NOMO-1 treated with DMSO at 0.1 percent for 48 hours (cell line): ENCODE measurements around the gene TBC1D16.

Source experiments
- DNase-seq: peaks from one replicate; lab custom pipeline; 2025; ENCODE audit not compliant: unreplicated experiment; lab: John Stamatoyannopoulos, UW

TBC1D16 gene

DNA sequence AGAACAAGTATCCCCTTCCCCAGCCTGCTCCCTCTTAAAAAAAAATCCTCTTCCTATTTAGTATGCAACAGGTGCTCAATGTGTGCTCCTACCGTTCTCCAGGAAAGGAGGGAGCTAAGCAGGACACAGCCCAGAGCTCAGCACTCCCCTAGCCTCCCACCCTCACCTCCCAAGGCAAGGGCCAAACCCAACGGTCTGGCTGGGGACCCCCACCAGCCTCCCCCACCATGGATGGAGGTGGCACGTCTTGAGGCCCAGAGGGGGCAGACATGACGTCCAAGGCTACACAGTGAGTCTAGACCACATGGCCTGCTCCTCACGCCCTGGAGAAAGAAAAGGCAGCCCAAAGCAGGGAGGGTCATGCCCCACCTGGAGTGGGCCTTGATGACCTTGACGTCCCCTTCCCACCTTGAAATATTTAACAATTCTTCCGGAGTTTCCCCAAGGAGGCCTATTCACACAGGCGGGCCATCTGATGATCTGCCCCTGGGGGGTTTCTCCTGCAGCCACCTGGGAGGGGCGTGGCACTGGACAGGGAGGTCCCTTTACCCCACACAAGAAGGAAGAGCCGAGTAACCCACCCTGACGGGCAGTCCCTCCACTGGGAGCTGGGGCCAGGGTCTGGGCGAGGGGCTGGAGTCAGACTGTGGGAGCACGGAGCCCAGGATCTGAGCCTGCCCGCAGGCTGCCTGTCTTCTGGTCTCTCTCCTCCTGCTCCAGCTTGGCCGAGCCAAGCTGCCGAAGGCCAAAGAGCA lies 107.0 kb downstream of the TBC1D16 start:
- DNase-seq = no peak

DNA sequence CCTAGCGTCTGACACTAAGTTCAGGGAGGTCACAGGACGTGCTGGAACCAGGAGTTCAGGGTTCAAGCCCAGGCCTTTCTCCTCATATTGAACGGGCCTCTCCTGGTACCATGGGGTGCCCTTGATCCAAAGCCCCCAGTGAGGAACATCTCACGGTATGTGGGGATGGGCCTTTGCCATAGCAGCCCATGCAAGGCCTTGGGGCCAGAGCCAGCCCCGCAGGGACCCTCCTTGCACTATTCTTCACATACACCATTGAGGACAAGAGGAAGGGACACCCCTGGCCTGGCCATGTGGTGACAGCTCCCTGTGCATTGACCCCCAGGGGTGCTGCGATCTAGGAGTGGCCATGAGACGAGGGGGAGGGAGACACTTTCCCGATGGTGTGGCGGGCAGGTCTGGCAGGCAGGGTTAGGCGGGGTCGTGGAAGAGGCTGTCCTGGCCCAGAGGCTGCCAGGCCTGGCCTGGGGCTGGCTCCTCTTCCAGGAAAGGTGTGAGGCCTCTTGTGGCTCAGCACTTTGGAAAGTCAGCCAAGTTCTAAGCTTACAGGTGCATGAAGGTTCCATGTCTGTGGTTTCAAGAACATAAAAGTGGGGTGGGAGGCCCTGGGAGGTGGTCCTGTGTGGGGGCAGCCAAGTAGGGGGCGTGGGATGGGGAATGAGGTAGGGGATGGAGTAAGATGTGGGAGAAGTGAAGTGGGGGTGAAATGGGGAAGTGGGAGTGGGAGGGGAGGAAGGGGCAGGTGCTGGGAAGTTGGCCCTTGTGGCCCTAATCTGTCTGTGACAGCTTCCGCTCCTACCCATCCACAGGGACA lies 107.8 kb downstream of the TBC1D16 start:
- no peak for DNase-seq

DNA sequence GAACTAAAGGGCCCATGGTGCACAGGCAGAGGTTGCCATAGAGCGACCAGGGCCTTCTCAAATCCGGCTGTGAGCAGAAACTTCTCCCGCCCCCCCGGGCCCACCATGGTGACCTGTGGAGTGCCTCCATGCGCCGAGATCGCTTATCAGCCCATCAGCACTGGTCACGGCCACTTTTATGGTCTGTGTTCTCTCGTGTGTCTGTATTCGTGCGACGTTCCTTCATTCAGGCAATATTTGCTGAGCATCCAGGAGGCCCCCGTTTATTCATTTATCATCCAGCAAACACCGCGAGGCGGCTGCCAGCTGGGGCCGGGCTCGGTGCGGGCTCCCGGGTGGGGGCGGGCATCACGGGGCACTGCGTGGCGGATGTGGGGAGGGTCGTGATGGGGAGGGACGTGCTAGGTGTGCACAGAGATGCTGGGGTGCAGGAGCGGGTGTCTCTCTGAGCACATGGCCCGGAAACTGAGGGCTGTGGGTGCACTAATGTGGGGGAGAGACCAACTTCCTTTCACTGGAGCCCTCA lies 108.5 kb downstream of the TBC1D16 start:
- DNase-seq = no peak

DNA sequence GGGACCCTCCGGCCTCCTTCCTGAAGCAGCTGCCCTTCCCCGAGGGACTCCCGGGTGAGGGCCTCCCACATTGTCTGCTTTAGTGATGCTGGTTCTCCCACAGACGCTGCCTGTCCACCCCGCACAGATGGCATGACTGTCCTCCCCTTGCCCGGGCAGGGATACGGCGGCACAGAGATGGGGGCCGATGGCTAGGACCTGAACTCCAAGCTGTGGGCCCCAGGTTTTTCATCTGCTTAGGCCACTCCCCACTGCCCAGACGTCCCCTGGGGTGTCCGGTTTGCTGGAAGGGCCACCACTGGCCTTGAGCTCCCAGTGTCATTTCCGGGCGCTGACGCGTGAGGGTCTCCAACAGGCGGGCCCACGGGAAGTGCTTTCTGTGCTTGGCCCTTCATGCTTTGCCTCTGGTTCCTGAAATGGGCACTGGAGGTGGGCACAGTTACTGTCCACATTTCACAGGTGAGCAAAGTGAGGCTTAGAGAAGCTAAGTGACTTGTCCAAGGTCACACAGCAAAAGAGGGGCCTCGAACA lies 109.0 kb downstream of the TBC1D16 start:
- DNase-seq = no peak

DNA sequence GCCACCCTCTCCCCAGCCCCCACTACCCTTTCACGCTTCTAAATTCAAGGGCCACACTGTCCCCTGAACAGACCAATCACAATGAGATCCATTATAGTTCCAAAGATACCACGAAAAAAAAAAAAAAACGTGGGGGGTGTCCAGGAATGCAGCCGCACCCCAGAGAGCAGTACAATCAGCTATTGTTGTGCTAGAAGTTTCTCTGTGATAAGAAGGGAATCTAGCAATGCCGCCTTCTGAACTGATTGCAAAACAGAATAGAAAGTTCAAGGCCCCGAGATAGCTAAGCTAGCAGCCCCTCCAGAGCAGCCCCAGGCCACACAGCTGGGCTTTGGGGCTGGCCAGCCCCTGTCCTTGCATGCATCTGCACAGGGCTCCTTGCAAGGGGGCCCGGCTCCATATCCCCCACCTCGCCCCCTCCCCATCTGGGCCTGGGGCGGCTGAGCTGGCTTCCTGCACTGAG lies 109.5 kb downstream of the TBC1D16 start:
- DNase-seq = no peak

DNA sequence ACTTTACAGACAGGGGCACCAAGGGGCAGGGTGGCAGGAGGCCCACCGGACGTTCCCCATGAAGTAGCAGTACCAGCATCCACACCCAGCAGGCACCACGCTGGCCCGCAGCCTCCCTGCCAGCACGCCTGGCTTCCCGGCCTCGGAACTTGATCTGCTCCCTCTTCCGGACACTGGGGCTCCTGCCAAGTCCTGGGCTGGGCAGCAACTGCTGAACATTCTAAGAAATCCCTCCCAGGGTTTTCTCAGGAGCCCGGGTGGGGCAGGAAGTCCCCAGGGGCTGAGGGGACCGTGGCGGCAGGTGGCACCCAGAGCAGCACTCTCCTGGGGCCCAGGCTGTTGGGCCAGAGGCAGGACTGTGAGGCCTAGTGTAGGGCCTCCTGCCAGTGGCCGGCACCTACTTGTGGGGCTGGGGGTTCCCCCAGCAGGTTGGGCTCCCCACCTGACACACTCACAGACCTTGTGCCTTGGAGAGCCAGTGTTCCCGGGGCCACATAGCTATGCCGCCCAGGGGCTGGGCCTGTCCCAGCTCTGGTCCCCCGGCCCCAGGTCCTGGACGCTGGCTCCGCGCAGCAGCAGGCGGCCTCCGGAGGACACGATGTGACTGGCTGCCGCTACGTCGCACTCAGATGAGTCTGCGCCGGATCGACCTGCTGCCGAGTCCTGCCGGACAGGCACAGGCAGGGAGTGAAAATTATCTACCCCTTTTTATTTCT lies 110.3 kb downstream of the TBC1D16 start:
- DNase-seq = no peak

DNA sequence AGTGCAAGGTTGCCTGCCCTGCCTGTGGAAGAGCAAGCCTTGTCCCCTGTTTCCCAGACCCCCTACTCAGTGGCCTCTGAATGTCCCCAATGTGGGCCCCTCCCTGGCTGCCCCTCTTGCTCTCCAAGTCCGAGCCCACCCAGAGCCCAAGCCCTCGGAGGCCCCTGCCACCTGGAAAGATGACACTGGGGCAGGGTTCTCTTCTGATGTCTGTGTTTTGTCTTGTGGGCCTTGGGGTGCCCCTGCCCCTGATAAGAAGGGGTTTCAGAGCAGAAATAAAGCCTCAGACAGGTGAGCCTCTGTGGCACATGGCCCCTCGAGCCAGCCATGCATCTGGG lies 111.1 kb downstream of the TBC1D16 start:
- DNase-seq = no peak

DNA sequence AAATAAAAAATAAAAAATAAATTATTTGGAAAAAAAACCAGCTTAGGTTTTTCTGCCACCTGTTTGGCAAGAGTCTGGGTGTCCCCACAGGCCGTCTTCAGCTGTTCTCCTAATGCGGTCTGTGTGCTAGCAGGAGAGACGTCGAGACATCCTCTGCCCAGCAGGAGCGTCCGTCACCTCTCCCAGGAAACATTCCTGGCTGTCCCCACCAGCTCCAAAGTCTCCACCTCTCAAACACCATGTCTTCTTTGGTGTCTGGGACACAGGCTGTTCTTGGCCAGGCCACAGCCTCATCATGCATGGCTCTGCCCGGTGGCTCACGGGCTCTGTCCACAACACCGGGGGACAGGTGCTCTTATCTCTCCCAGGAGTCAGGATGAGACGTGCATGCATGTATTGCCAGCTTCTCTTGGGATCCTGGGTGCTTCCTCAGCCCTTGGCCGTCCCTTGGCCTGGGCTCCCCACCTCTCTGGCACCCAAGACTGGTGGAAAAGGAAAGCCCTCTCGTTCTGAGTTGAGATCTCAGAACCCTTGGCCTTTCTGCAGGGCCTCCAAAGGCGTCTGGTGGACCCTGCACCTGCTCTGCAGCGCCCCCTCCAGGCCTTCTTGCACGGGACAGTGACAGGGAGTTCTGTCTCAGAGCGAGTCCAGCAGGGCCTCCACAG lies 111.6 kb downstream of the TBC1D16 start:
- peak; percentile 31 for DNase-seq

DNA sequence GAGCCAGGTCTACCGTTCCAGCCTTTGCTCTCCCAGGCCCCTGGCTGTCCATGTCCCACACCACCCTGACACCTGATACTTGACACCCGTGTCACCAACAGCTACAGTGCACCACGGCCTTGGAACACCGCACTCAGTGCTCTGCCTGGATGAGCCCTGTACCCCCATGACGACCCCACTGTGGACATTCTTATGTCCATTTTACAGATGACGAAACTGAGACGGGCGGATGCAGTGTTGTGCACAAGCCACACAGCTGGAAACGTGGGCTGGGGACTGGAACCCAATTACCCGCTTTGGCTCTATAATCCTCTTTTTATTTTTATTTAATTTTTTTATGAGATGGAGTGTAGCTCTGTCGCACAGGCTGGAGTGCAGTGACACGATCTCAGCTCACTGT lies 112.9 kb downstream of the TBC1D16 start:
- no peak for DNase-seq

DNA sequence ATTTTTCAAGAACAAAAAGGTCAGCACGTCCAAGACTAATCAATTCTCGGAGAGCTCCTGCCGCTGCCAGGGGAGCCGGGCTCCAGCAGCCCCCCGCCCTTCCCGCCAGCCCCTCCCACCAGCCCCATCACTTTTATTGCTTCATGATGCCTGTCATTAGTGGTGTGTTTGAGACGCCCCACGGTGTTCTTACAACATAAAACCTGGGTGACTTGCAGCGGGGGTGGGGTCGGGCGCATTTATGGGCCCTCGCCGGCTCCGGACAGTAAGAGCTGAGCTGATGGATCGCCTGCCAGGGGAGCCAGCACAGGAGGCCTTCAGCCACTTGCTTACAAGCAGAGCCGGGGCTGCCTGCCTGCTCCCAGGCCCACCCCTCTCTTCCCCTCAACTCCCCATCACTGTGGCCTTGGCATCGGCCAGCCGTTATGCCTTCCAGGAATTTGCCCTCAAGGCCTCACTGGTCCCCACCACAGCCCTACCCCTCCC lies 113.5 kb downstream of the TBC1D16 start:
- DNase-seq = no peak

DNA sequence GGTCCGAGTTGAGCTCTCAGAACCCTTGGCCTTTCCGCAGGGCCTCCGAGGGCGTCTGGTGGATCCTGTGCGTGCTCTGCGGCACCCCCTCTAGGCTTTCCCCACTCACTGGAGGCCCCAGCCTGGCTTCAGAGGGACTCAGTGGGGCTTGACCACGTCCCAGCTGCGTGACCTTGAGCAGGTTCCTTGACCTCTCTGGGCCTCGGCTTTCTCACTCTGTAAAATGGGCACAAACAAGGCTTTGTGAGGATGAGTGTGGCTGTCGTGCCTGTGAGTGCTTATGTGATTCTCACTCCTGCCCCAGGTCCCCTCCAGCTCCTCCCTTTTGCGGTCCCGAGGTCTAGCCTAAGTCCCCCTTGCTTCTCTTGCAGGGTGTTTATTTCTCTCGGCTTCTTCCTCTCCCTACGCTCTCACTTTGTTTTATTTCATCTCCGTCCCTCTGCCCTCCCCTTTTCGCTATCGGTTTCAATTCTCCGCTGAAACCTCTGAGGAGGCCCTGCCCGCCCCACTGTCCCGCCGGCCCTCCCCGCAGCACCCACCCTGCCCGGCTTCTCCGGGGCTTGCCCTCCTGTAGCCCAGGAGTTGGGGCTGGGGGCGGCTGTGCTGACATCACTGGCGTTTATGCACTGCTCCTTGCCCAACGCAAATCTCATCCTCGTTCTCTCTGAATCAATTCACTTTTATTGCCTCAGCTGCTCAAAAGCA lies 114.1 kb downstream of the TBC1D16 start:
- peak; percentile 19 for DNase-seq

DNA sequence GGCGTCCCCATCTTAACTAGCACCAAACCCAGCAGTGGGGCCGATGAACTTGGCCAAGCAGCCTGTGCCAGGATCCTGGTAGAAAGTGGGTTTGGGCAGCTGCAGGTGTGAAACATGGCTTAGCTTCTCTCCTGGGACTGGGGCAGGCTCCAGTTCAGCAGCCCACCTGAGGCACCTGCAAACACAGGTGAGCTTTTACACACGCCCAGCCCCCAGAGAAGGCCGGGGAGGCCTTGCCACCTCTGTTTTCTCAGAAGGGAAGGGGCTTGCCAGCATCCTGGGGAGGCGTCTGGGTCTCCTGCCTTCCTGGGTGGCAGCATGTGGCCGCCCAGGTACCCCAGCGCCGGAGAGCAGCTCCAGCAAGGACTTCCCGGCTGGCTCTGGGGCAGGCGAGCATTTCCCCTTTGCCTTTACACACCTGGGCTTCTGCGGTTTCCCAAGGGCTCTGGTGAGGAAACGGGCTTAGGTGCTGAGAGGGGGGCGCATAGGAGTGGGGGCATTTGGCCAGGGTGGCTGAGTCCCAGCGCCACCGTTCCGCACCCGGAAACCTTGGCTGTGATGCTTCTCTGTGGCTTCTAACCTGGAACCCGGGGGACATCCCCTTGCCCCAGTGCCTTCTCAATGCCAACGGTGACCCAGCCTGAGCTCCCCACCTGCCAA lies 114.8 kb downstream of the TBC1D16 start:
- DNase-seq = no peak

DNA sequence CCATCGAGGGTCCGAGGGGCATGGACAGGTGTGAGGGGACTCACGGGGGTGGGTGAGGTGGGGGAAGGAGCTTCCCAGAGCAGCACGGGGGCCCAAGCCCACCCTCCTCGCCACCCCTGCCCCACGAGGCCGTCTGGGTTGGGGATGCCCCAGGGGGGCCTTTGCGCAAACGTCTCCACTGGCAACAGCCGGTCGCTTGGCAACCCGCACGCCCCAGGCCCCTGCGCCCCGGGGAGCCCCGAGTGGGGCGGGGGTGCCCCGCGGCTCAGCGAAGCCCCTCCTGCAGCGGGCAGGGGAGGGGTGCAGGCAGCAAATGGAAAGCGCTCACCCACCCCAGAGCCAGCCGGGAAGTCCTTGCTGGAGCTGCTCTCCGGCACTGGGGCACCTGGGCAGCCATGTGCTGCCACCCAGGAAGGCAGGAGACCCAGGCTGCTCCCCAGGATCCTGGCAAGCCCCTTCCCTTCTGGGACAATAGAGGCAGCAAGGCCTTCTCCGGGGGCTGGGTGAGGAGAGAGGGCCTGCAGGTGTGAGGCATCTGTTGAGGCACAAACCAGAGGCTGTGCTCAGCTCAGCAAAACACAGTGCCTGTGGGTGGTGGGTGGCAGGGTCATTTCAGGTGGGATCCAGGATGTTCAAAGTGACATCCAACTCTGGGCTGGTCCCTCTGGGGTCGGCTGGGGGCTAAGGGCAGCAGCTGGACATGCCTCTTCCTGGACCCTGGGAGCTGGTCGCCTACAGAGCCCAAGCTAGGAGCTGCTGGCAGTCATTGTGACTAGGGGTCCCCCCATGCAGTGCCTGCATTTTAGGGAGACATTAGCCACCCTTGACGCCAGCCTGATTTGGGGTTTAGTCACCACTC lies 115.6 kb downstream of the TBC1D16 start:
- no peak for DNase-seq

DNA sequence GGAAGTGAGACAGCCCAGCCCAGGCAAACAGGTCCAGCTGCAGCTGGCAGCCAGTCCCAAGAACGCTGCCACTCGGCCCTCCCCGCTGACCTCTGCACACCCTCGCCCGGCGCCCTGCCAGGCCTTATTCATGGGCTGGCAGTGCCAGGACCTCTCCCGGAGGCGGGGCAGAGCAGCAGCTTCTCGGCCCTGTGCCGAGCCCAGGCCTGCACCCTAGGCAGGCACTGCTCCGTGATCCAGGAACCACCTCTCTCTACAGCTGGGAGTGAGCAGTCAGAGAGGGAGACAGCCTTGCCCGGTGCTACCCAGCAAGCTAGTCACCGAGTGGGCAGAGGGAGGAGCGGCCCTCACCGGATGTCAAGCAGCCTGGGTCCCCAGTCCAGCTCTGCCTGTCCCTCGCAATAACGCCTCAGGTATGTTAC lies 116.5 kb downstream of the TBC1D16 start:
- DNase-seq = no peak

DNA sequence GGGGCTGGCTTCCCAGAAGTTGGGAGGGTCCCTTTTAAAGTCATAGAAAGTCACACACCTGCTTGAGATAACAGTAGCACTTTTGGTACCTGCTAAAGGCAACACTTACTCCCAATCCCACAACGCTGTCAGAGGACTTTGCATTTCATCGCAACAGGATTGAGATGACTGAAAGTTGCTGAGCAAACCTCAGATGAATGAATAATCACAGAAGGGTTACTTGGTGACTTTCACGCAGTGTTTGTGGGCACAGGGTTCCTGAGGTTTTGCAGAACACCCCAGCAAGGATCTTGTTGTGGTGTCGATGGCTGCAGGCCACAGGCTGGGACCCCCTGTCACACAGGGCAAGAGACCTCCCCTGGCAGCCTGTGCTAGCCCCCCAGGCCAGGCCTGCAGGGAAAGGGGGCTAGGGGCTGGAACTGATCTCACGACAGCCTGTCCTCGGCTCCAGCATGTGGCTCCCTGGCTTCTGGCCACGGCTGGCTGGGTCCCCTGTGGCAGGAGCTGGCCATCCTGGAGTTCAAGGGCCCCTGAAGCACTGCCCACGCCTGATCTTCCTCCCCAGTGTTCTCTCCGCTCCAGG lies 117.0 kb downstream of the TBC1D16 start:
- no peak for DNase-seq

DNA sequence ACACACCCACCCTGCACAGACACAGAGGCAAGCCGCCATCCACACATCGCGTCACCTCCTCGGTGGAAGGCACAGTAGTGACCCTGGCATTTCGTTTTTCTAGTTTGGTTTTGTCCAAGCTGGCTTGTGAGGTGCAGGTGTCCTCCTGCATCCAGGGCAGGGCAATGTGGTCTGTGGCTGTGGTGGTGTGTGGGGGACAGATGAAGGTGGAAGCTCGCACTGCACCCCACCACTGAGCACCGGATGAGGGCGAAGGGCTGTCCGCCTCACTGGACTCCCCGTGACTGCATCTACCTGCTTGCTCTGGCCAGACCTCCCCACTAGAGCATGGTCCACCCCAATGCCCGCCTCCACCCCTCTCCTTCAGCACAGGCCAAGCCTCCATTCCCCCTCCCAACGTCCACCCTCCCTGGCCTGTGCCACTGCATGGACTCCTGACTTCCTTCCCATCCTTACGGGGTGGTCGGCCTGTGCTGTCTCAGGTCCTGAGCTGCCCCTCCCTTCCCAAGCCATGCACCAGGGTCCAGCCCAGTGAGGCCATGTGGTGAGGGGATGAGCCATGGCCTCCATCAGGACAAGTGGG lies 117.7 kb downstream of the TBC1D16 start:
- DNase-seq = no peak

DNA sequence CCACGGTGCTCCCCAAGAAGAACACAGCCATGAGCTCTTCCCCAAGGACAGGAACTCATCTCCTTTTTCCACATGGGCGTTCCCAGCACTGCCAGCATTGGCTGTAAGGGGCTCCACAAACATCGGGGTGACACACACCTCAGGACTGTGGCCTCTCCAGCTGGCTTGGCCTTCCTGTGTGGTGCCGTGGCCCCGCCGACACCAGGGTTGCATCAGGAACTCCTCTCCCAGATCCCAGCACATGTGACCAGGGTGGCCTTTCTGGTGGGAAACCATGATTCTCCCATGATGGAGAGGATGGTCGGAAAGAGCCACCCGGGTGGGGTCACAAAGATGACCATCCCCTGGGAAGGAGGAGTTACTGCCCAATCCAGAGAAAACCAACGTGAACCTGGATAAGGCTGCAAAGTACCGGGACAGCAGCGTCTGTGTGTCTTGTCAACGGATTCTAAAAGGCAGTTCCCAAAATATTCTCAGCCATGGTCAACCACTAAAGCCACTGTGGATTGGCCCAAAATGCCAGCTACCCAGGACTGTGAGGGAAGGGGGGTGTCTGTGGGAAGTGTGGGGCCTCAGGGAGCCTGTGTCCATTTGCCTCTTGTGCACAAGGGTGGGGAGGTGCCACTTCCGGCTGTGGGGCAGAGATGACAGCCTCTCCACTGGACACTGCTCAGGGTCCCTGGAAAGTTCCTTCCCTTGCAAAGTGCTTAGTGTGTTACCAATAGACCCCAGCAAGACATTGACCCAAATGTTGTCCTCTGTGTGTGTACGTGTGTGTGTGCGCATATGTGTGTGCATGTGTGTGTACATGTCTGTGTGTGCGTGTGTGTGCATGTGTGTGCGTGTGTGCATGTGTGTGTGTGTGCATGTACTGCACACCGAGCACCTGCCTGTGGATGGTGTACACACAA lies 118.4 kb downstream of the TBC1D16 start:
- no peak for DNase-seq
